HG03469 (cell line): Measurements from ENCODE around the gene PKHD1.

Experiments used
- ATAC-seq: cut with Tn5 transposase; IDR thresholded peaks from one replicate; pipeline ENCODE4 v1.9.1; 2021; ENCODE audit warnings: mild to moderate bottlenecking, moderate library complexity, moderate number of reproducible peaks; ENCODE audit not compliant: unreplicated experiment

PKHD1 gene

DNA sequence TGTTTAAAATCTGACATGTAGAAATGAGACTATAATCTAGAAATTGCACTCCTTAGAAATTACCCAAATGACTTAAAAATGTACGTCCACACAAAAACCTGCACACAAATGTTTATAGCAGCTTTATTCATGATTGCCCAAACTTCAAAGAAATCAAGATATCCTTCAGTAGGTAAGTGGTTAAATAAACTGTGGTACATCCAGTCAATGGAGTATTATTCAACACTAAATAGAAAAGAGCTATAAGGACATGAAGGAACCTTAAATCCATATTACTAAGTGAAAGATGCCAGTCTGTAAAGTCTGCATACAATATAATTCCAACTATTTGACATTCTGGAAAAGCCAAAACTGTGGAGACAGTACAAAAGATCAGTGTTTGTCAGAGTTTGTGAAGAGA lies 513.4 kb downstream of the PKHD1 start:
- ATAC-seq = no peak

DNA sequence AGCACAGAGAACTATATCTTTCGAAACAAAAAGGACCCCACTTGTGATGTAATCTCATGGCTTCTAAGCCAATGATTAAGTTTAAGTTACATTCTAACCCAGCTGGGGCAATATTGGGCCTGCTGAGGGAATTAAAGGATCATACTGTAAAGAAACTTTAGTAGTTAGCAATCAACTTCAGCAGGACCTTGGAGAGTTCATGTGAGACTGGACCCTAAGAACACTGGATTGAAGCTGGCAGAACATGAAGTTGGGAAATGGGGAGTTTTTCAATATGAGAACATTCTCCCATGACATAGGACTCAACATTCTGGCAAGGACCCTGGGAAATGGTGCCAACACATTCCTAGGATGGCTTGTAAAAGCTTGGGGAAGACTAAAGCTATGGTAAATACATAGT lies 516.2 kb downstream of the PKHD1 start:
- ATAC-seq = no peak

DNA sequence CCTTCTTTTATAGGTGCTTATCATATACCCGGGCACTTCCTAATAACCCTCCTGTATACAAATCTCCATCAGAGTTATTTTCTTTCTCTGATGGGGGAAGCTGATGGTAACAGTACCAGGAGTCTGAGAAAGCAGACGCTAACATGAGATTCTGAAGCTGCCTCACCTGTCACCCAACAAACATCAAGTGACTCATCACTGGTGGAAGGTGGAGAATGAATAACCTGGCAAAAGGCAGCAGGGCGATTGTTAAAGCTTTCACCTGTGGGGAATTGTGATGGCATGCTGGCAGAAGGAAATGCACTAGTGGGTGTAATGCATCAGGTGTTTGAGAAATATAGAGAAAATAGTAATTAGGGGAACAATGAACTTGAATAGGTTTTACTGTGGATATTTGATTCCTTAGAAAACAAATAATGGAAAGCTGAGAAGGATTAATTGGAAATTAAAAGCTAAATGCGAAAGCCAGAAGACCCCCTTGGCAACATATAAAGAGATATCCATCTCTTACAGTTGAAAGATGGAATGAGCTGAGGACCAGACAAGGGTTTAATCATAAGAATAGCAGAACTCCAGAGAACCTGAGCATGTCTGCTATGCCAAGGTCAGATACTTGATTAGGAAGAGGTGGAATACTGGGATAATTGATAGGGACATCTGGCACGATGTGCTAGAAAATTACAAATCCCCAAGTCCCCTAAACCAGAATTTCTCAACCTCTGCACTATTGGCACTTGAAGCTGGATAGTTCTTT lies 517.1 kb downstream of the PKHD1 start:
- no peak for ATAC-seq

DNA sequence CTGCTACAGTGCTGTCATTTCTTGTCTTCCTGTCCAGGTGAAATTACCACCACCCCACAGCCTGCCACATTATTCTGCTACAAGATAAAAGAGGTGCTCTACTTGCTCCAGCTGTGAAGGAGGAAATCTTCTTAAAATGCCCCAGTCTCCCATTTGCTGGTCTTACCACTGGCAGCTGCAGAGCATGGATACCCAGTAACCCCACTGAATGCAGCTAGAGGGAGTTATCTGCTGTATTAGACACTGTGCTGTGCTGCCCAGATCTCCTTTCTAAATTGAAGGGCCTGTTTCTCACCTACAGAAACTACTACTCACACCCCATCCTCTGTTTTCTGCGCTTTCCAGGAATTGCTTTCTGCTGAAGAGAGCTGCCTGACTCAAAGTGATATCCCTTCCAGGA lies 517.8 kb downstream of the PKHD1 start:
- ATAC-seq = no peak

DNA sequence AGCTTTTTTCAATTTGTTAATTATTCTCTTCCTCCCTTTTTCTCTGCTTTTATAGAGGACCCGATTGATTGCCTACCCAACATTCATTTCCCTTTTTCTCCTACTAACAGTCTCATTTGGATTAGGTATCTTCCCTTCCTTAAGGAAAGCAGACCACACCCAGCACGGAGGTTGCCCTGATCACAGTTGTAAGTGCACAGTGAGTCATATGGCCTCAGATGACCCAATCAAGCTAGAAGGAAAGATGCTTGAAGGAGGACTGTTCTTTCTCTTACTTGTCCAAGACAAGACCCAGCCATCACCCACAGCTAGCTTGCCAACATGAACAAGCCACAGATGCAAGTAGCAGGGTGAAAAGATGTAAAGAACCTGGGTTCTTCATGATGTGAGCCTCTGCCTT lies 518.6 kb downstream of the PKHD1 start:
- ATAC-seq = no peak

DNA sequence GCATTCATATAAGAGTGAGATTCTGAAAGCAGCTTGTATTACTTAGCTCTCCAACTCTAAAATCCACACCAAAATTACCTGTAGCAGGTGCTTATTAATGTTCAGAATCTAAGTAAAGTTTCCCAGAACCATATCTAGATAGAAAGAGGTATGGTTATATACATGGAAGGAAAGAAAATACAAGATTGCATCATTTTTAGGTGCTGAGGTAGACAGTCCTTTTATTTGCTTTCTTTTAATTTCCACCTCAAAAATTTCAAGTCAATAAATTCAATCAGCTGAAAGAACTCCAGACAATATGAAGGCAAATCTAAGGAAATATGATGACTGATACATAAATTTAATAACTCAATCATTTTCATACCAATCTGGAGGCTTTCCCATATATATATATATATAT lies 521.9 kb downstream of the PKHD1 start:
- no peak for ATAC-seq
